HepG2 (cell line): ENCODE results near the gene TGFBR1. TPM values are rescaled to one million over a fixed set of nuclear protein-coding genes. Genes with fewer than 3 reads are reported as not detected.

ENCODE experiments used
- ATAC-seq: fragments of 200-7000 bp; cut with Tn5 transposase; 3 replicates; pipeline ENCODE4 v1.9.1; 2020; ENCODE audit warnings: mild to moderate bottlenecking, moderate library complexity
- BruUV-seq: library from RNA; stranded (reverse); fragments of 400-500 nt; replicated peaks from 2 replicates; lab custom pipeline; 2021; lab: Mats Ljungman, UMichigan
- CTCF ChIA-PET: fragments of 300-600 bp; formaldehyde crosslinking; extraction: SDS; loops from one replicate; lab custom pipeline; 2021; ENCODE audit warnings: low total read pairs, inconsistent platforms, low intra/inter-chr PET ratio; lab: Yijun Ruan, JAX
- POLR2A ChIA-PET: fragments of 350-600 bp; sonication (Branson Sonifier 250); formaldehyde crosslinking; loops from one replicate; lab custom pipeline; 2020; ENCODE audit warnings: antibody characterized with exemption, inconsistent platforms; lab: Yijun Ruan, JAX
- DNase-seq: peaks from one replicate; pipeline ENCODE4 v3.0.0-alpha.2; 2015; ENCODE audit warnings: low spot score
- FAIRE-seq: peaks from 3 replicates; lab custom pipeline; 2011; peaks lifted over from hg19 to GRCh38; lab: Jason Lieb, UNC
- H2AFZ ChIP-seq: one replicate; pipeline ENCODE4 v1.6.1; 2011; ENCODE audit warnings: low read length, inconsistent platforms
- H3K27ac ChIP-seq: fragments of 300-600 bp; 3 replicates; pipeline ENCODE4 v1.8.0; 2011; ENCODE audit warnings: mixed run types, mild to moderate bottlenecking, mixed read lengths, low read length, inconsistent platforms; ENCODE audit not compliant: insufficient read depth; ENCODE audit errors: extremely low read length
- H3K27me3 ChIP-seq, 2 experiments: fragments of 200-600 bp in 1 of 2; 2 replicates in 1 of 2; 3 replicates in 1 of 2; pipeline versions ENCODE4 v1.6.0 to v1.8.0; 2011; ENCODE audit warnings: low read length in 2 of 2, mild to moderate bottlenecking in 2 of 2, moderate library complexity in 2 of 2, inconsistent platforms in 1 of 2; ENCODE audit not compliant: insufficient read depth in 2 of 2, control insufficient read depth in 1 of 2
- H3K36me3 ChIP-seq, 2 experiments: fragments of 200-600 bp in 1 of 2; replicated peaks in 1 of 2; 2 replicates in 1 of 2; 3 replicates in 1 of 2; pipeline versions ENCODE4 v1.5.1 to v1.8.0; 2011; ENCODE audit warnings: low read length in 2 of 2, inconsistent platforms in 1 of 2; ENCODE audit not compliant: insufficient read depth in 2 of 2, control insufficient read depth in 1 of 2
- H3K4me1 ChIP-seq: 2 replicates; pipeline ENCODE4 v1.5.1; 2012; ENCODE audit warnings: low read length, inconsistent platforms; ENCODE audit not compliant: insufficient read depth
- H3K4me2 ChIP-seq: 2 replicates; pipeline ENCODE4 v1.6.0; 2011; ENCODE audit warnings: low read depth, low read length, inconsistent platforms
- H3K4me3 ChIP-seq, 3 experiments: fragments of 200-600 bp in 1 of 3; sonication (generic), shearing (Covaris generic) in 1 of 3; replicated peaks in 1 of 3; 2 replicates each; pipeline ENCODE4 v1.5.1; 2011 to 2016; ENCODE audit warnings: low read length in 3 of 3, inconsistent platforms in 2 of 3, low read depth in 2 of 3, mild to moderate bottlenecking in 2 of 3, control low read depth in 1 of 3, mixed read lengths in 1 of 3; ENCODE audit not compliant: insufficient read depth in 1 of 3
- H3K79me2 ChIP-seq: one replicate; pipeline ENCODE4 v1.6.1; 2011; ENCODE audit warnings: low read length, inconsistent platforms; ENCODE audit not compliant: insufficient read depth
- H3K9ac ChIP-seq: 2 replicates; pipeline ENCODE4 v1.6.0; 2011; ENCODE audit warnings: mild to moderate bottlenecking, low read depth, low read length, inconsistent platforms; ENCODE audit not compliant: insufficient read depth
- H3K9me3 ChIP-seq: 2 replicates; pipeline ENCODE4 v1.5.1; 2012; ENCODE audit warnings: mild to moderate bottlenecking, low read length
- H4K20me1 ChIP-seq: 2 replicates; pipeline ENCODE4 v1.6.0; 2011; ENCODE audit warnings: inconsistent platforms, mild to moderate bottlenecking, low read length, moderate library complexity; ENCODE audit not compliant: insufficient read depth
- ARNTL ChIP-seq: sonication (generic); formaldehyde crosslinking; IDR thresholded peaks from 2 replicates; pipeline ENCODE4 v1.4.0; 2020; ENCODE audit warnings: mild to moderate bottlenecking, missing genetic modification reagents
- CERS6 ChIP-seq: sonication (generic); formaldehyde crosslinking; IDR thresholded peaks from 2 replicates; pipeline ENCODE4 v1.5.0; 2020; ENCODE audit warnings: missing genetic modification reagents
- CHD4 ChIP-seq: fragments of 200-600 bp; sonication (generic); IDR thresholded peaks from 2 replicates; pipeline ENCODE4 v1.7.0; 2017; ENCODE audit warnings: mild to moderate bottlenecking, low read length, borderline replicate concordance
- DBP ChIP-seq: sonication (generic); formaldehyde crosslinking; IDR thresholded peaks from 2 replicates; pipeline ENCODE4 v1.4.0; 2020; ENCODE audit warnings: missing genetic modification reagents; ENCODE audit errors: not compliant biosample characterization
- ETV5 ChIP-seq: IDR thresholded peaks from 2 replicates; pipeline ENCODE4 v1.6.1; 2018; ENCODE audit warnings: missing biosample characterization, missing genetic modification reagents, inconsistent platforms, borderline replicate concordance
- FIP1L1 ChIP-seq: fragments of 200-400 bp; formaldehyde crosslinking; IDR thresholded peaks from 2 replicates; pipeline ENCODE4 v1.6.1; 2018; ENCODE audit warnings: low read depth, mild to moderate bottlenecking, low read length, moderate library complexity, borderline replicate concordance; ENCODE audit not compliant: insufficient read depth
- KDM2A ChIP-seq: sonication (generic); formaldehyde crosslinking; IDR thresholded peaks from 2 replicates; pipeline ENCODE4 v1.4.0; 2020; ENCODE audit warnings: low read depth, missing genetic modification reagents, borderline replicate concordance
- KLF15 ChIP-seq: sonication (generic); formaldehyde crosslinking; IDR thresholded peaks from 2 replicates; pipeline ENCODE4 v1.8.1; 2023; ENCODE audit warnings: borderline replicate concordance, mild to moderate bottlenecking, inconsistent platforms, missing genetic modification reagents, mixed read lengths
- ONECUT2 ChIP-seq: sonication (generic); formaldehyde crosslinking; IDR thresholded peaks from 2 replicates; pipeline ENCODE4 v1.4.0; 2020; ENCODE audit warnings: missing genetic modification reagents
- SAP130 ChIP-seq: IDR thresholded peaks from 2 replicates; pipeline ENCODE4 v1.6.1; 2016; ENCODE audit warnings: low read depth
- SOX5 ChIP-seq: IDR thresholded peaks from 2 replicates; pipeline ENCODE4 v1.6.1; 2016; ENCODE audit warnings: borderline replicate concordance
- ZNF230 ChIP-seq: sonication (generic); formaldehyde crosslinking; IDR thresholded peaks from 2 replicates; pipeline ENCODE4 v1.4.0; 2020; ENCODE audit warnings: mild to moderate bottlenecking, missing genetic modification reagents
- ZNF614 ChIP-seq: IDR thresholded peaks from 2 replicates; pipeline ENCODE4 v1.6.1; 2018; ENCODE audit warnings: missing biosample characterization, missing genetic modification reagents, inconsistent platforms, borderline replicate concordance
- ZSCAN21 ChIP-seq: sonication (generic); formaldehyde crosslinking; IDR thresholded peaks from 2 replicates; pipeline ENCODE4 v1.8.0; 2022; ENCODE audit warnings: mild to moderate bottlenecking, missing genetic modification reagents, moderate library complexity, borderline replicate concordance
- WGBS: methylation state at CpG from one replicate; pipeline ENCODE4 v1.1.6; 2017; ENCODE audit warnings: low lambda C conversion rate; 5-methylcytosine and 5-hydroxymethylcytosine counted together
- in situ Hi-C: cut with HindIII; loops from 2 replicates; pipeline ENCODE4 v1.10.0; 2017; ENCODE audit warnings: low pct_unique_long_range_greater_than_20kb; ENCODE audit not compliant: extremely low pct_ligation_motif_present
- intact Hi-C: fragments of 100-400 bp; cut with micrococcal nuclease; formaldehyde crosslinking; loops from one replicate; pipeline ENCODE4 v1.10.0; 2022; ENCODE audit not compliant: unreplicated experiment
- polyA plus RNA-seq, 8 experiments: library from polyadenylated mRNA; depleted of rRNA in 3 of 8; stranded (reverse) in 7 of 8; unstranded in 1 of 8; fragments of >200 nt; fragmentation: Illumina TruSeq in 4 of 8; extraction: Trizol in 4 of 8; gene quantifications; 2 replicates each; pipeline versions ENCODE4 v1.2.1 to v1.2.3, GENCODE V29; 2011 to 2016; ENCODE audit warnings: low read depth in 4 of 8, missing spikeins in 1 of 8, mixed read lengths in 1 of 8; ENCODE audit not compliant: insufficient read depth in 1 of 8
- total RNA-seq, 5 experiments: library from RNA; depleted of rRNA; stranded (reverse); fragments of >200 nt; fragmentation: Illumina TruSeq; extraction: Trizol; gene quantifications; 2 replicates each; pipeline ENCODE4 v1.2.3, GENCODE V29; 2016; ENCODE audit warnings: low read depth in 1 of 5

The TGFBR1 gene
- total and polyA plus RNA-seq, 2 of the 13 experiments (the other 11 are each of a cell fraction or from before 2014, with no cell fraction given) = 16.8 to 23.9 TPM

- no peak overlapping the region for H3K4me2 ChIP-seq
- no peaks in the 10 kb centered on the region; a peak in 2 of 5 replicates for H3K27me3 ChIP-seq
- BruUV-seq = no TSS peak
- no peak overlapping the region for H2AFZ ChIP-seq
- in situ Hi-C loops (no loop called here), intact Hi-C loops (no loop called here)
- CTCF ChIA-PET = no interaction called here
- H3K36me3 ChIP-seq = no peaks in the 10 kb centered on the region
- WGBS = 2% methylated on average over 3 of the region's 3 CpGs
- FAIRE-seq = no peak
- H3K9me3 ChIP-seq = no peaks in the 10 kb centered on the region
- DNase-seq = no peak
- ATAC-seq = no peak
- no peaks in the 10 kb centered on the region for H3K4me1 ChIP-seq
- no peak for TF ChIP-seq ONECUT2 (CRISPR knock-in tag)
- TF ChIP-seq KDM2A (CRISPR knock-in tag) = no peak
- no peak for TF ChIP-seq ZNF230 (CRISPR knock-in tag)
- no peak for TF ChIP-seq ZSCAN21 (CRISPR knock-in tag)
- no peak for TF ChIP-seq FIP1L1
- no peak for TF ChIP-seq ETV5 (CRISPR knock-in tag)
- no peak for TF ChIP-seq ZNF614 (CRISPR knock-in tag)
- TF ChIP-seq SOX5 = no peak
- TF ChIP-seq SAP130 (CRISPR knock-in tag) = no peak
- TF ChIP-seq CERS6 (CRISPR knock-in tag) = no peak
- no peak for TF ChIP-seq KLF15
- no peak for TF ChIP-seq CHD4
- TF ChIP-seq DBP (CRISPR knock-in tag) = no peak
- no peak for TF ChIP-seq ARNTL (CRISPR knock-in tag)
- POLR2A ChIA-PET = no interaction called here
- H3K79me2 ChIP-seq = no peaks in the 10 kb centered on the region
- H3K9ac ChIP-seq = no peak overlapping the region
- no peak overlapping the region for H3K27ac ChIP-seq
- no peak overlapping the region for H3K4me3 ChIP-seq
- H4K20me1 ChIP-seq = no peaks in the 10 kb centered on the region
Measured at GRCh38 chr9:99066571-99066970, 38.3 kb upstream of the TGFBR1 start.
